ENCODE measurements around the gene RFPL3.
"Not testable (repeated sequence)": the region's sequence is repeated elsewhere in the genome, so short reads cannot be mapped to it uniquely, and the experiment has no call there.

The RFPL3 gene

GRCh38 chr22:32352681-32353080 is 5.0 kb upstream of the RFPL3 start:
- no peak for TF ChIP-seq CTCF (IDR thresholded peaks at IDR 0.05; ENCODE audit: low read depth, low read length, missing control alignments)
- DNase-seq (ENCODE audit: low read depth) = no peak
- H3K4me3 ChIP-seq (ENCODE audit: low read depth, low read length) = no peak overlapping the region

- H3K4me3 ChIP-seq (ENCODE audit: low read depth, low read length) = no peak overlapping the region
- DNase-seq (ENCODE audit: low read depth) = no peak
- TF ChIP-seq CTCF (IDR thresholded peaks at IDR 0.05; ENCODE audit: low read depth, low read length, missing control alignments) = no peak
Observed at GRCh38 chr22:32353292-32353691, 4.4 kb upstream of the RFPL3 start.

GRCh38 chr22:32353840-32354239 is 3.8 kb upstream of the RFPL3 start:
- TF ChIP-seq CTCF (IDR thresholded peaks at IDR 0.05; ENCODE audit: low read depth, low read length, missing control alignments) = no peak
- DNase-seq (ENCODE audit: low read depth) = no peak
- H3K4me3 ChIP-seq (ENCODE audit: low read depth, low read length) = no peak overlapping the region

GRCh38 chr22:32354360-32355351 is 3.0 kb upstream of the RFPL3 start:
- no peak for TF ChIP-seq CTCF (IDR thresholded peaks at IDR 0.05; ENCODE audit: low read depth, low read length, missing control alignments)
- no peak for DNase-seq (ENCODE audit: low read depth)

GRCh38 chr22:32355760-32356159 is 1.9 kb upstream of the RFPL3 start:
- no peak for DNase-seq (ENCODE audit: low read depth)
- no peak for TF ChIP-seq CTCF (IDR thresholded peaks at IDR 0.05; ENCODE audit: low read depth, low read length, missing control alignments)
- no peak overlapping the region for H3K4me3 ChIP-seq (ENCODE audit: low read depth, low read length)

More at GRCh38 chr22:32354360-32355351, 3.0 kb upstream of the RFPL3 start:
- H3K4me3 ChIP-seq (ENCODE audit: low read depth, low read length) = no peak overlapping the region

- H3K4me3 ChIP-seq (ENCODE audit: low read depth, low read length) = not testable (repeated sequence)
Observed at GRCh38 chr22:32360096-32360495, 2.4 kb downstream of the RFPL3 start.

GRCh38 chr22:32361257-32361656 is 3.6 kb downstream of the RFPL3 start:
- DNase-seq (ENCODE audit: low read depth) = no peak
- TF ChIP-seq CTCF (IDR thresholded peaks at IDR 0.05; ENCODE audit: low read depth, low read length, missing control alignments) = no peak
- H3K4me3 ChIP-seq (ENCODE audit: low read depth, low read length) = no peak overlapping the region

More at GRCh38 chr22:32360096-32360495, 2.4 kb downstream of the RFPL3 start:
- not testable (repeated sequence) for DNase-seq (ENCODE audit: low read depth)

All from GM12864 (cell line).